ENCODE measurements around the gene PRKX.
"Not testable (repeated sequence)": the region's sequence is repeated elsewhere in the genome, so short reads cannot be mapped to it uniquely, and the experiment has no call there.

The PRKX gene

DNA sequence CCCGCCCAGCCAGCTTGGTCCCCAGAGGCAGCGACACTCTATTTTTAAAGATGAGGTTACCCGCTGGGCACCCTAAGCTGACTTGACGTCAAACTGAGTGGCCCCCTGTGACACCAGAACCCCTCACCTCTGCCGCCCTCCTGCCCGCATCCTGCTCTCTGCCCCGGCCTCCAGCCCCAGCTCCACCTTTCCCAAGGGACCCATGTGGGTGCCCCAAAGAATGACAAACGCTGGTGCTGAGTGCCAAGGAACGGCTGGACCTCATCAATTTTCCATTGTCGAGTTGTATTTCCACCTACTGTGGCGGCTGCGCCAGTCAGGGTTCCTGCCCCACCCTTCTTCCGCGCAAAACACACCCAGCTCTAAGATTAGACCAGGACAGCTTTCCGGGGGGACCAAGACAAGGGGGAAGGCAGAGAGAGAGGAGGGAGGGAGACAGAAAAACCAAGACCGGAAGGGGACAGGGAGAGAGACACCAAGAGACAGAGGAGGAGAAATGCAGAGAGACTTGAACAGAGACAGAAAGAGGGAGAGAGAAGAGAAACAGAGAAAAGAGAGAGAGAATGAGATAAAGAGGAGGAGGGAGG, 2.0 kb downstream of the PRKX start:
- DNase-seq (ENCODE audit: low spot score) = no peak

DNA sequence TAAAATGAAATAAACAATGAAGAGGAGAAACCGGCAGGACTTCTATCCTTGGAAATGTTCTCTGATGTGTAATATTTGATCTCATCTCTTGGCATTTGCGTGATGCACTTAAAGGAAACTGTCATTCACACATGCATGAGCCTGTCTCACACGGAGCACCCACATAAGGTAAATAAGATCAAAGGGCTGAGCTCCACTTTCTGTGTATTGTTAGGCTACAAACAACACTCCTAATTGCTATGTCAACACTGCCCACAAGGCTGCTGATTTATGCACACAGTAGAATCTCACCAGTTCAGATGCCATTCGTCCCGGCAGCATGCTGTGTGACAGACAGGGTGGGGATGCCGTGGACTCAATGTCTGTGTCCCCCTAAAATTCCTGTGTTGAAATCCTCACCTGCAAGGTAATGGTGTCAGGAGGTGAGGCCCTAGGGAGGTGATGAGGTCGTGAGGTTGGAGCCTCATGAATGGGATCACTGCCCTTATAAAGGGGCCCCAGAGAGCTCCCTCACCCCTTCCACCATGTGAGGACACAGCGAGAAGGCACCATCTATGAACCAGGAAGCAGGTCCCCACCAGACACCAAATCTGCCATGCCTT, 5.7 kb downstream of the PRKX start:
- not testable (repeated sequence) for DNase-seq (ENCODE audit: low spot score)

DNA sequence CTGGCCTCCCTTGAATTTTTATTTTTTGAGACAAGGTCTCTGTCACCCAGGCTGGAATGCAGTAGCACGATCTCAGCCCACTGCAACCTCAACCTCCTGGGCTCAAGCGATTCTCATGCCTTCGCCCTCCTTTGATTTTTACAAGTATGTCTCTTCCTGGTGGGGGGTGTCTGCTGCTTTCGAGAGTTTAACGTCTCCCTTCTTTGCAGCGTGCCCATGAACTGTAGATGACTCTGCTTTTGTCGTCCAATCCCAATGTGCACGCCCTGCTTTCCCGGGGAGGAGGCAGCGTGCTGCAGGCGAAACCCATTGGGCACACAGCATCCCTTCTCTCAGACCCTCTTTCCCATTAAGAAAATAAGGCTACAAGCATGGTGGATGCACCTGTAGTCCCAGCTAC, 7.0 kb downstream of the PRKX start:
- no peak for DNase-seq (ENCODE audit: low spot score)

DNA sequence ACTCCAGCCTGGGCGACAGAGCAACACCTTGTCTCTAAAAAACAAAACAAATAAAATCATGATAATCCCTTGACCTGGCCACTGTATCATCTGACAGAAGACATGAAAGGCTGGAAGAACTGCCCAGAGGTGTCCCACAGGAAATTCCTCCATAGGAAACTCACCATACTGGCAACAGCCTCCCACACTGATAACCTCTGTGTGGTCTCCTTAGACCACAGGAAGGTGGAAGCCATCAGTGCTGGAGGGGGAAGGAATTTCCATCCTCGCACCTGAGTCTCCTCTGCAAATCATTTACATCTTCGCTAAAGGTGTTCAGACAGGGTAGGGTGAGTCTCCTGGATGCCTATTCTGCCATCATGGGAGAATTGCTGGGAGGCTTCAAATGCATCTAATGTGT, 10.2 kb downstream of the PRKX start:
- DNase-seq (ENCODE audit: low spot score) = not testable (repeated sequence)

DNA sequence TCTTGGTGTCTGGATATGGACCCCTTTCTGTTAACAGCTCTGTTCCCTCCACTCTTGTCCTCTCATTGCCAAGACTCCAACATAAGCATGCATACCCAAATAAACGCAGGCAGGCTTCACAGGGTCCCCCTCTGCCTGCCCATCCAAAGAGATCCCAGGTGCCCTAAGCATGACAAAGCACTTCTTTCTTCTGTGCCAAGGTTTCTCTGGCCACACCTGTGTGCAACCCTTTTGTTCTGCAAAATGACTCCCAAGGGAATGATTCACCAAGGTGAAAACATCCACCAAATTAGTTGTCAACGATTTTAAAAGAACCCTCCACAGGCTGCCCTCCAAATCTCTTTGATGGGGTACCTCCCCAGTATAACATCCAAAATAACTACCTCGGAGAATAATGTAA, 11.4 kb downstream of the PRKX start:
- DNase-seq (ENCODE audit: low spot score) = not testable (repeated sequence)

DNA sequence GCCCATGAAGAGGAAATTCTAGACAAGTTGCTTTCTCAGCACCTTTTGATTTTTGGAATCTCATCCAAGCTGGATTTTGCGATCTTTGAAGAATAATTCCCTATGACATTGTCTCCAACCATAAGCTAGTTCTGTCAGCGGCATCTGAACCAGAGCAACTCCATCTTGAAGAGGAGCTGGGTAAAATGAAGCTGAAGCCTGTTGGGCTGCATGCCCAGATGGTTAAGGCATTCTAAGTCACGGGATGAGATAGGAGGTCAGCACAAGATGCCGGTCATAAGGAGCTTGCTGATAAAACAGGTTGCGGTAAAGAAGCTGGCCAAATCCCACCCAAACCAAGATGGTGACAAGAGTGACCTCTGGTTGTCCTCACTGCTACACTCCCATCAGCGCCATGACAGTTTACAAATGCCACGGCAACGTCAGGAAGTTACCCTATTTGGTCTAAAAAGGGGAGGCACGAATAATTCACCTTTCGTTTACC, 12.0 kb downstream of the PRKX start:
- not testable (repeated sequence) for DNase-seq (ENCODE audit: low spot score)

DNA sequence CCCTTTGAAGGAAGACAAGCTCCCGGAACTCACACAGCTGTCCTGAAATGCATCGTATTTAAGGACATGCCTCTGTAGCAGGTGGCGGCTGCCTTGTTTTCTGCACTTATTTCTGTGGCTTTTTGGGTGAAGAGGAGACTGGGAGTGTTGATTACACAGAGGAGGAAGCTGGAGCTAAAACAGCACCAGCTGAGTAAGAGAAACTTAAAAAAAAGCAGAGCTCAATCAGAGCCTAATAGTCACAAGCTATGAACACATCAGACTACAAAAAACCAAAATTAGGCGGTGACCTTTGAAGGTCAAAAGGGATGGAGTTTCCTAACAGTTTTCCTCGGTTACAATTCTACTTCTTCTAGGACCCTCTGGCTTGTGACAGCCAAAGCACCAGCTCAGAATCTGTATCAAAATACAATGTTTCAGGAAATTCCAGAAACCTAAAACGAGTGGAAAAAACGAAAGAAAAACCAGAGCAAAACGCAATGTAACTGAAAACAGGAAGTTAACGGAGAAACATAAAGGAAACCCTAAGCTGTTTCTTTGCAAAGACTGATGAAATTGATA, 13.5 kb downstream of the PRKX start:
- DNase-seq (ENCODE audit: low spot score) = peak; percentile 41

DNA sequence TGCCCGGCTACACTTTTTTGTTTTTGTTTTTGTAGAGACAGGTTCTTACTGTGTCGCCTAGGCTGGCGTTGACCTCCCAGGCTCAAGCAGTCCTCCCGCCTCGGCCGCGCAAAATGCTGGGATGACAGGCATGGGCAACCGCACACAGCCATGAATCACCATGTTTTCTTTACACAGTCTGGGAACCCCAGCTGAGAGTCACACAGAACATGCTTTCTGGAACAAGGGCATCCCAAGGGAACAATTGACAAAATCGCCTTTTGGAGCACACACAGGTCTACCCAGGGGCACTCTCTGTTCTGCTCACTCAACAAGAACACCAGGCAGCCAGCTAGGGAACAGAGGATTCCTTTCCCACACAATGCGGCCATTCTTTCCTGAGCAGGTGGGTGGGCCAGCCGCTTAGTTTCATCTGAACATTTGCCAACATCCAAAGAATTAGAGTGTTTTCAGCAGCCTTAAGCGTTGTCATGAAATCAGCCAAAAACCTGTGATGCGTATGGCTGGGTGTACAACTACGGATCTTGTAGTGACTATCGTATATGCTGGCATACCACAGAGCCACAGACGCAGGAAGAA, 15.7 kb downstream of the PRKX start:
- DNase-seq (ENCODE audit: low spot score) = no peak

DNA sequence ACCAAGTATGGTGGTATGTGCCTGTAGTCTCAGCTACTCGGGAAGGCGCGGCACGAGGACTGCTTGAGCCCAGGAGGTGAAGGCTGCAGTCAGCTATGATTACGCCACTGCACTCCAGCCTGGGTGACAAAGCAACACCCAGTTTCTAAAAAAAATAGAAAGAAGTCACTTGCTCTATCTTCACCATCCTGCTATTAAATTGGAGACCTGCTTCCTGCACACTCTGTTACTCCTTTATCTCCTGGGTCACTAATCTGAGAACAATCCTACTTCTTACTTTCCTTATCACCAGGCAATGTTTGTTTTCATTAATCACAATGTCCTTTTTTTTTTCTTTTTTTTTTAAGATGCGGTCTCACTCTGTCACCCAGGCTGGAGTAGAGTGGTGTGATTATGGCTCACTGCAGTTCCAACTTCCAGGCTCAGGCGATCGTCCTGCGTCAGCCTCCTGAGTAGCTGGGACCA, 16.2 kb downstream of the PRKX start:
- DNase-seq (ENCODE audit: low spot score) = no peak

DNA sequence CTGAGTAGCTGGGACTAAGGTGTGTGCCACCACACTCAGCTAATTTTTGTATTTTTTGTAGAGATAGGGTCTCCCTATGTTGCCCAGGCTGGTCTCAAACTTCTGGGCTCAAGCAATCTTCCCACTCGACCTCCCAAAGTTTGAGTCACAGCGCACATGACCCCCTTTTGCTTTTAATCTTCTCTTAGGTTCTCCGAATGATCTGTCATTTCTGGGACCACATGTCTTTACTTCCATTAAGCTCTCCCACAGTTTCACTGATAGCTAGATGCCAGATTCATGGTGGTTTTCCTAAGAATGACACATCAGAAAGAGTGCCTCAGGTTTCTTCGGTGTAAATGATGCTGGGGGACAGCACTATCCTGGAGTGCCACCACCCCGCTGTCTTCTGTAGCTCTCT, 17.9 kb downstream of the PRKX start:
- no peak for DNase-seq (ENCODE audit: low spot score)

DNA sequence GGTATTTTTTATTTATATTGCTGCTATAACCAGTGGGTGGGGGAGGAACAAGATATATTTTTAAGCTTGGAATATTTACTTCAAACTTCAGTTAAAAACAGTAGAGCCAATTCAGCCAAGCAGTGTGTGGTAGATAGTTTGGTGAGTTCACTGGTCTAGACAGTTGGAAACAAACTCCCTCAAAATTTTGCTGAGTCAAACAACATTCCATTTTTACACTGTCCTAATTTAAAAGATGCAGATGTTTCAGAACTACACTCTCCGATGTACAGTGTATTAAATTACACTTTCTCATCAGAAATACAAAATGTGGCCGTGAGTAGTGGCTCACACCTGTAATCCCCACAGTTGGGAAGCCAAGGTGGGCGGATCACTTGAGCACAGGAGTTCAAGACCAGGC, 23.3 kb downstream of the PRKX start:
- no peak for DNase-seq (ENCODE audit: low spot score)

DNA sequence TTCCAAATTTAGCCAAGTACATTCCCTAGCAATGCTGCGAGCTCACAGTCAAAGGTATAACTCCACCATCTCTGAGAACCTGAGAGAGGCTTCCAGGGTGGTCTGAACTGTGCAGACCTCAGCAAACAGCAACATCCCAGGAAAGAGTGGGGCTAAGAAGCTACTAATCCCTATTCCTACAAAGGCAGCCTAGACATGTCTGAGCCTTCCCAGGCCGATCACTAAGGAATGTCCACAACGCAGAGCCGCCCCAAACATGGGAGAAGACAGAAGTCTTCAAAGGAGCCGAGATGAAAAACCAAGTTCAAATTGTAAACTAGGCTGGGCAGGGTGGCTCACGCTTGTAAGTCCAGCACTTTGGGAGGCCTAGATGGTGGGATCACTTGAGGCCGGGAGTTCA, 30.2 kb downstream of the PRKX start:
- DNase-seq (ENCODE audit: low spot score) = not testable (repeated sequence)

DNA sequence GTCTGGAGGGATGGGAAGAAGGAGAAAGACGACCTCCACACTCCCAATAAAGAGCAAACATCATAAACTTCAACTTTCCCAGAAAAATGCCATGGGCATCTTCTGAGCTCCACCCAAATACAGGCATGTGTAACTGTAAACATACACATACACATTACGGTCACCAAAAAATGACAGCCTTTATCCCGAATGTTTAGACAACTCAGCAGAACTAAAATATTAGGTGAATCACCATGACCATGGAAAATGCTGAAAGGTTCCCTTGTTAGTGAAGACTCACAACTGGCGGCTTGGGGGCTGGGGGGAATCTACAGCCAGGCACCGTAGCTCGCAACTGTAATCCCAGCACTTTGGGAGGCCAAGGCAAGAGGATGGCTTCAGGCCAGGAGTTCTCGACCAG, 33.0 kb downstream of the PRKX start:
- no peak for DNase-seq (ENCODE audit: low spot score)

DNA sequence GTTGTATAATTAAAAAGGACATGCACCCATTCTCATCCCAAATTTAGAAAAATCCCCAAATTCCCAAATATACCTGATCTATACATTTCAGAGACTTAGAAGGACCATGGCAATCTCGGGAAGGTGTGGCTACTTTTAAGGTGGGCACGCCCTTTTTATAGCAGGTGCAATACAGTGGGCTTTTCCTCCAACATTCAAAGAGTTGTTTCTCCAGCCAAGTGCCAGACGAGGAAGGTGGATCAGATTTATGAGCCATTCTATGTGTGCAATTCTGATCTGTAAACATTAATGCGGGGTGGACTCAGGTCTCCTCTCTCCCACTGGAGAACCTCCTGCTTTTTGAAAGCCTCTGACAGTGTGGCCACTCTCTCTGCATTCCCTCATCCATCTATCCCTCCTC, 33.8 kb downstream of the PRKX start:
- no peak for DNase-seq (ENCODE audit: low spot score)

DNA sequence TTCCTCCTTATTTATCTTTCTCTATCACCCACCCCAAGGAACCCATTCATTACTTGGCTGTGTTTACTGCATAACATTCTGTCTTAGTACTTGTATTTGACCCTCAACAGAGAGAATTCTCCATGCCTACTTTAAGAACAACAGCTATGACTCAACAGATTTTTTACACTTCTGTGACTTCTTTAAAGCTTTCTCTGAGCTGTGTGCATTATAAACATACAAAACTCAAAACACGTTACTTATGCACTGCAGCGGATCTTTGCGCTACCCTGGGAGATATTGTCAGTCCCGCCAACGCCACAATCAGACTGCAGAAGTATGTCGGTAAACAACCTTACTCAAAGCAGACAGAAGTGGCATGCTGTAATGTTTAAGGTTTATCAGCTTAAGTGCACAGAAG, 35.1 kb downstream of the PRKX start:
- DNase-seq (ENCODE audit: low spot score) = no peak

DNA sequence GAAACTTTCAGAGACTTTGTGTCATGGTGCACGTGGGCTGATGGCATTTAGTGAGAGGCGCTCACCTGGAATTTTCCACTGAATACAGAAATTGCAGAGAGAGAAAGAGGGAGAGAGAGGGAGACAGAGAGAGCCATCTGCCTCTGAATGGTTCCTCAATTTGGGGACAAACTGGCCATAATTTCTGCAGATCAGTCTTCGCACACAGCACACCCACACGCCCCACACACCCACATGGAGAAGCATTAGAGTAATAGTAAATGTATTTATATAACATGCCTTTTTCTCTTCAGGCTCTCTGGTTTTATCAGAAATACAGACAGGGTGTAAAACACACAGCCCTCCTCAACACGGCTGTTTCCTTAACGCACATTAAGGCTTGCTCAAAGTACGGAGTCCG, 38.6 kb downstream of the PRKX start:
- no peak for DNase-seq (ENCODE audit: low spot score)

DNA sequence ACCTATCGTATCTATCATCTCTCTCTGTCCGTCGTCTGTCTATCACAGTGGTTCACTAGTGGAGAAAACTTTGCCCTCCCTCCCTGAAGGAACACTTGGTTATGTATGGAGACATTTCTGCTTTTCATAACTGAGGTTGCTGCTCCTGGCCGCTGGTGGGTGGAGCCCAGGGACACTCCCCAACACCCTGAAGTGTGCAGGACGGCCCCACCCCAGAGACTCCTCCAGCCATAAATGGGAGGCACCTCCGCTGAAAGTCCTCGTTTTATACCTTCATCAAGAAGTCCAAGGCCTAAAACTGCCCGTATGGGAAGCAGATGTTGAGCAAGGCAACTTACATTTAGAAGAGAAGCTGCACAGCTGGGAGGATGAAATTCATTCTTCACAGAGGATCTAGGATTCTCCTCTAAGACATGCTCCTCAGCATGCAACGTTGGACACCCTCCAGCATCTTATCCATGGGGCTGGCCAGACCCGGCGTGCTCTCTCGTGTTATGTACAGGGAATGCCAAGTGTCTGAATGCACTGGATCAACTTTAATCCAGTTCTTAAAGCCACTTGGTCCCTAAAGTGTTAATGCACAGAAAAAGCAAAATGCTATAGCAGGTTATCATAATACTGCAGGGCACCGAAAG, 43.5 kb downstream of the PRKX start:
- no peak for DNase-seq (ENCODE audit: low spot score)

DNA sequence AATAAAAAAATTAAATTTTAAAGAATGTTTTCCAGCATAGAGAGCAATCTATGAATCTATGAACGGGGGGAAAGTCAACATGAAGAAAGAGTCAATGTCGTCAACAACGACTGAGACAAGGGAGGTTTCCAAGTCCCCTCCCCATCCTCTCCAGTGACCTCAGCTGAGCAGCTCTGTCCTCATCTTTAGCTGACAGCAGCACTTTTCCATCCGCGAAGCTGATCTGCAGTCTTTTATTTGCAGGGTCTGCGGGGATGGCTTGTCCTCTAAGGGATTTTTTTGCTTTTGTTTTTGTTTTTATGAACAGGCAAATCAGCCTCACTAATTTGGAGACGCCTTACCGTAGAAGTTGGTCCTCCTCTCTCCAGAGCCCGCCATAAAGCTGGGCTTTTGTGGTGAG, 46.5 kb downstream of the PRKX start:
- no peak for DNase-seq (ENCODE audit: low spot score)

DNA sequence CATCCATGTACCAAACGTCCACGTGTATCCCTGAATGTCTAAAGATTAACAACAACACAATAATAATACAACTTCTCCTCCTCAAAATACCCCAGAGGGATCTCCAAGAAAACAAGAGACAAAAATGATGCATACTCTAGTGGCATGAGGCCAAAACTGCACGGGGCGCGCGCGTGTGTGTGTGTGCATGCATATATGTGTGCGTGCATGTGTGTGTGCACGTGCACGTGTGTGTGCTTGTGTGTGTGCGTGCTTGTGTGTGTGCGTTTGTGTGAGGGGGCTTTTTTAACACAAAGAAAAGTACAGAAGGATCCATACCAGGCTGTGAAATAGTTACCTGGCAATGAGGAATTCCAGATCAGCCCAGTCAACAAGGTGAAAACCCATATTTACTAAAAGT, 48.5 kb downstream of the PRKX start:
- DNase-seq (ENCODE audit: low spot score) = no peak

DNA sequence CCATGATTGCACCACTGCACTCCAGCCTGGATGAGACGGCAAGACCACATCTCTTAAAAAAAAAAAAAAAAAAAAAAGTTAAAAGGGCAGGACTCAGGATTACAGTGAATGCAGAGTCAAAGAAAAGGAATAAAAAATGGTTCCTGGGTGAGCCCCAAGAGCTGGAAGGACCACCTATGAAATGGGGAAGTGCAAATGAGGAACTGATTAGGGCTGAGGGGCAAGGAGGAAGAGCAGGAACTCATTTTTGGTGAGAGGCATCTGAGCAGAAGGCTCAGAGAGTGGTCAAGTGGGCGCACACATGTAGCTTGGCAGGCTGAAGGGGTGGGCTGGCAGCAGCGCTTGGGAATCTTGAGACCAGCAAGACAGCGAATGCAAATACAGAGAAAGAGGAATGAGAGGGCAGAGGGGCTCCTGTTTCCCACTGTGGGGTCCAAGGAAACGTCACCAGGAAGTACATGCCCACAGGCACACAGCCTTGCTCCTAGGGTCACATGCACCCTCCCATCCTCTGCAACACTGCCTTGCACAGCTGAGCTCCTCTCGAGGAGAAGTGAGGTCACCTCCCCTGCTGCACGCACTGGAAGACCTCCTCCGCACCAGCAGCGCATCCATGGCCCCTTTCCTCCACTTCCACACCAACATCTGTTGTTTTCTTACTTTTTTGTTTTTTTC, 49.7 kb downstream of the PRKX start:
- DNase-seq (ENCODE audit: low spot score) = peak; percentile 29

DNA sequence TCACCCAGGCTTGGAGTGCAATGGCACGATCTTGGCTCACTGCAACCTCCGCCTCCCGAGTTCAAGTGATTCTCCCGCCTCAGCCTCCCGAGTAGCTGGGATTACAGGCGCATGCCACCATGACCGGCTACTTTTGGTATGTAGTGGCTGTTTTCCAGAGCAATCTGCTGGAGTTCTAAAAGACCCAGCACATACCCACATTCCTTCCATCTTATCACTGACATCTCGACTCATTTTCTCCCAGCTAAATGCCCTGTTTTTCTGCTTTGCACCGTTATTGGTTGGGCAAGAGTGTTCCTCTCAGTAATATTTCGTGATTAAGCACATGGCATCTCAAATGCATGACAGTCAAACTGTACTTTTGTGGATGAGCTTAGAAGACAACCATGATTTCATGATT, 53.7 kb downstream of the PRKX start:
- DNase-seq (ENCODE audit: low spot score) = no peak

DNA sequence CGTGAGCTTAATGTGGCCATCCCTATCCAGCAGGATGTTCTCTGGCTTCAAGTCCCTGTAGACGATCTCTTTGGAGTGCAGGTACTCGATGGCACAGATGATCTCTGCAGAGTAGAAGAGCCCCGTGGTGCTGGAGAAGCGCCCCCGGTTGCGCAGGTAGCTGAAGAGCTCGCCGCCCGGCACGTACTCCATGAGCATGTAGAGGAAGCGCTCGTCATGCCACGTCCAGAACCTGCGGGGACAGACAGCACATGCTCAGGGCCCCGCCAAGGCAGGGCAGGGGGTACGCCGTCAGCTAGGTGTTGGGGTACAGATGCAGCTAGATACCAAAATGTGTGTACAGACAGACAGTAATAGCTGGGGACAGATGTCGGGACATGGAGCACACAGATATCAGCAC, 58.3 kb downstream of the PRKX start:
- no peak for DNase-seq (ENCODE audit: low spot score)
